HG02938 (cell line): Measurements from ENCODE around the gene HFM1.

Source experiments
- ATAC-seq: cut with Tn5 transposase; IDR thresholded peaks from one replicate; pipeline ENCODE4 v1.9.1; 2021; ENCODE audit warnings: mild to moderate bottlenecking, moderate library complexity; ENCODE audit not compliant: unreplicated experiment

HFM1 gene

DNA sequence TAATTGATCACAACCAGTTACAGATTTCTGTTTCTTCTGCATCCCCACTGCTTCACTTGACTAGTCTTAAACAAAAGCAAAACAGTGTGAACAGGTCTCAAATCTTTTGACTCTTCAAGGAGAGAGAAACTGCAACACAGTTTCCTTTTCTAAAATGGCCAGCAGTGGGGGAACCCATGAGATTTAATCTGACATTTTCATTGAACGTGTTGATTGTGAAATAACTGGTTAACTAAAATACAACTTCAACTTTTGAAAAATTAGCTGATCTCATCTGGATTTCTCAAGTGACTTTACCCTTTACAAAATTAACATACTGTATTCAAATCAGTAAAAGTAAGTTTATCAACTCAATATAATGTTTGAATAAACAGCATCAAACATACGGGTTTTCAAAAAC lies 143.0 kb downstream of the HFM1 start:
- no peak for ATAC-seq

GRCh38 chr1:91245435-91245834 lies 159.2 kb downstream of the HFM1 start:
- ATAC-seq = no peak

GRCh38 chr1:91244737-91245136 lies 159.9 kb downstream of the HFM1 start:
- no peak for ATAC-seq

DNA sequence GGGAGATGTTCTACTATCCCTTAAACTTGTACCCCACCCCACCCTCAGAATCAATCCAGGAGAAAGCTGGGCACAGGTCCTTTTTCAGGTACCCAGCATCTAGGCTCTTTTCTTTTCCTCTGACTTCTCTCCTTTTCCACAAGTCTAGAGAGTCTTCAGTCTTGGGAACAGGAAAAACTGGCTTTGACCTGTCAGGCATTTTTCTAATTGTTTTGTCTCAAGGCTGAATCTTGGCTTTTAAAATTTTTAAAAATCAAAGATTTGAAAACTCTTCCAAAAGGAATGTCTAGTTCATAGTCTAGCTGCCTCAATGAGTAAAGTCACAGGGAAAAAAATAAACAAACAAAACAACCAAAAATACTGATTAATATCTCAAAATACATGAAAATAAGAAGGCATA lies 161.5 kb downstream of the HFM1 start:
- no peak for ATAC-seq

DNA sequence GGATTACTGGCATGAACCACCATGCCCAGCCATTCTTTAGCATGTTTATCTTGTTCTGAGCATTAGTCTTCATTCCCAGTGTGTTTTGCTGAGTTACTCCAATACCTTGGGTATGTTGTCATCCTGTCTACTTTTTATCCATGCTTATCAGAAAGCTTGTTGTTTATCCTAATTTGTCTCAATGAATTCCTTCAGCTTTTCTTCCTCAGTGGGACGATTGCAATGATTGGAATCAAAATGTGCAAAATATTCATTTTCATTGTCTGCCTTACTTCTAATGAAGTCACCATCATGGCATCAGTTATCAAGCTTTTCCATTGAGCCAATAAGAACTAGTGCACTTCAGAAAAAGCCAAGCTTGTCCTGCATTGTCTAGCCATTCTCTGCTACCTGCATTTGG lies 170.5 kb downstream of the HFM1 start:
- ATAC-seq = no peak

DNA sequence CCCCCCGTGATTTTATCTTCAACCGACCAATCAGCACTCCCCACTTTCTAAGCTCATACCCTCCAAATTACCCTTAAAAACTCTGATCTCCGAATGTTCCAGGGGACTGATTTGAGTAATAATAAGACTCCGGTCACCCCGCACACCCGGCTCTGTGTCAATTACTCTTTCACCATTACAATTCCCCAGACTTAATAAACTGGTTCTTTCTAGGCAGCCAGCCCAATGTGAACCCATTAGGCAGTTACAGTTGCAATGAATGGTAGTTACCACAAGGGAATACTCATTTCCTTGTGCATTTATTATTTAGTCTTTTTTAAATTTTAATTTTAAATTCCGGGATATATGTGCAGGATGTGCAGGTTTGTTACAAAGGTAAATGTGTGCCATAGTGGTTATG lies 177.9 kb downstream of the HFM1 start:
- ATAC-seq = no peak

- ATAC-seq = no peak
Measured at GRCh38 chr1:91224878-91225277, 179.8 kb downstream of the HFM1 start.

DNA sequence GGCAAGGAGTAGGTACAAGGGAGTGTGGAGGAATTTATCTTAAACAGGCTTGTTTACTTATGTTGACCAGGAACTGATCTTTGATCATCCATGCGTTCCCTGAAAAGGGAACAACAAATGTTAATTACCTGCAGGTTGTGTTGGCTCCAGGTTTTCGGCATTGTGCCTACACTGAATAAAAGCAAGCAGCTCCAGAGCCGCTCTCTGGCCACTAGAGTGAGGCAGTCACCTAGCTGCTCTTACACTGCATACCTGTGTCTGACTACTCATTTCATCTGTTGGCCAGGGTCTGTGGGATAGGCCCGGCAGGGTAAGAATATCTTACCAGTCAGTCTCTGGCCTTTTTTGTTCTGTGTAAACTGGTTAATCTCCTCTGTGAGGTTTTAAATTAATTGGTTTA lies 183.6 kb downstream of the HFM1 start:
- ATAC-seq = no peak

DNA sequence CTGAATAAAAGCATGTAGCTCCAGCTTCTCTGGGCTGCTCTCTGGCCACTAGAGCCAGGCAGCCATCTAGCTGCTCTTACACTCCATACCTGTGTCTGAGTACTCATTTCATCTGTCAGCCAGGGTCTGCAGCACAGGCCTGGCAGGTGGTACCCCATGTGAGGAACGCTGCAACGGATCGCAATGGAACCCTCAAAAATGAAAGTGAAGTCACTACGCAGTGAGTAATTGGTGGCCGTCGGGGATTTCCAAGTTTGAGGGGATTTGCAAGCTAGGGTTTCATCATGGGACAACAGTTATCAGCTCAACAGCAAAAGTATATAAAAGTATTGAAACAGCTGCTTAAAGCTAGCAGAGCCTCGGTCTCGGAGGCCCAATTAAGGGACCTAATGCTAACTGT lies 186.7 kb downstream of the HFM1 start:
- no peak for ATAC-seq
